COR-L47 (cell line): Measurements from ENCODE around the gene COBL.

Source experiments
- DNase-seq: peaks from one replicate; lab custom pipeline; 2025; lab: John Stamatoyannopoulos, UW

COBL gene

DNA sequence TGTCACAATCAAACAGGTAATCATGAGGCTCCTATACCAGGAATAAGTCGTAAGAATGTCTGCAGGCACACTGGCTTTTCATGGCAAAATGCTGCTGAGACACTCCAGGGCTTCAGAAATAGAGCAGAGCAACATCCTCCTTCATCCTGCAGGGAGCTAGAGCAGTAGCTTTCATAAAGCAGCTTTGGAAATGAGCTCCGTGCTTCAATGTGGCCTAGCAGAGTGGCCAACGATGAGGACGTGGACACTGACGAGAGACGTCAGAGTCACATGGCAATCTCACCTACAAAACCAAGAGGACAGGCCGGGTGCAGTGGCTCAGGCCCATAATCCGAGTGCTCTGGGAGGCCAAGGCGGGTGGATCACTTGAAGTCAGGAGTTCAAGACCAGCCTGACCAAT, 9.8 kb downstream of the COBL start:
- no peak for DNase-seq

DNA sequence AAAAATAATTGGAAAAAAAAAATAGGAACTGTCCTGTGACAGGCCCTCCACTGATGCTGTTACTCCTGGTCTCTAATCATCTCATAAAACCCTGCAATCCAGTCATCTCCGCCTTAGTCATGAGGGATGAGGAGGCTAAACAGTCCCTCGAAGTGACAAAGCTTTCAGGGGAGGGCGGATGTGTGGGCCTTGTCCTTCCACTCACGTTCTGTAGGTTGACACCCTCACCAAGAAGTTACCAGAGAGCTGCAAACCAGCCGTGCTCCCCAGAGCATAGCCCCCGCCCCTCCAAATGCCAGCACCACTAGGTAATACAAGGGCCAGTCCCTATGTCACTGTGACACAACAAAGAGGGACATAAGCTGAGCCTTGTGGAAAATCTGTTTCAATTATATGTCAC, 11.9 kb downstream of the COBL start:
- no peak for DNase-seq

DNA sequence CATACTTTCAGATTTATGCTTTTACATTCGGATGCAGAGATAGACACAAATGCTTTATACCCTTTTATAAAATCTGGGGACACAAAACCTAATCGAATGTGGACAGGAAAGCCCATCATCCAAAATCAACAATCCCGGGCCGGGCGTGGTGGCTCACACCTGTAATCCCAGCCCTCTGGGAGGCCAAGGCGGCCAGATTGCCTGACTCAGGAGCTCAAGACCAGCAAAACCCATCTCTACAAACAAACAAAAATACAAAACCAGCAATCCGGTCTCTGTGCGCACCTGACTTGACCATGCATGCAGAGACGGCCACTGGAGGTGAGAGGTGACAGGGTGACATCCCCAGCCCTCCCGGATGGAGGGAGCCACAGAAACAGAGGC, 13.5 kb downstream of the COBL start:
- DNase-seq = no peak

DNA sequence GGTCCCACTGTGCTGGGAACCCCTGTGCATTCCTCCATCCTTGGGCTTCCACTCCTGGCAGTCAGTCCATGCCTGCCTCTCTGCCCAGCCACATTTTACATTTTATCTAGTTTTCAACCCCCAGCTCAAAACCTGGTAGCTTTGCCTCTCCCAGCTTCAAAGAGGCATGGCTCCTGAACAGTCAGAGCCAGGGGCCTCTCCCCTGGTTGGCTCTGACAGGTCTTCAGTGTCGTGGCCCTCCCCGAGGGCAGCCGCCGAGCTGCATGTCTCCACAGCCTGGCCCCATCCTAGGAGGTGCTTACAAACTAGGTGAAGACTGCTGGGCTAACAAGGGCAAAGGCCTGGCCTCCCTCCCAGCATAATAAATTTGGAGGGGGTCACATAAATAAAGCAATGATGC, 14.8 kb downstream of the COBL start:
- DNase-seq = no peak

DNA sequence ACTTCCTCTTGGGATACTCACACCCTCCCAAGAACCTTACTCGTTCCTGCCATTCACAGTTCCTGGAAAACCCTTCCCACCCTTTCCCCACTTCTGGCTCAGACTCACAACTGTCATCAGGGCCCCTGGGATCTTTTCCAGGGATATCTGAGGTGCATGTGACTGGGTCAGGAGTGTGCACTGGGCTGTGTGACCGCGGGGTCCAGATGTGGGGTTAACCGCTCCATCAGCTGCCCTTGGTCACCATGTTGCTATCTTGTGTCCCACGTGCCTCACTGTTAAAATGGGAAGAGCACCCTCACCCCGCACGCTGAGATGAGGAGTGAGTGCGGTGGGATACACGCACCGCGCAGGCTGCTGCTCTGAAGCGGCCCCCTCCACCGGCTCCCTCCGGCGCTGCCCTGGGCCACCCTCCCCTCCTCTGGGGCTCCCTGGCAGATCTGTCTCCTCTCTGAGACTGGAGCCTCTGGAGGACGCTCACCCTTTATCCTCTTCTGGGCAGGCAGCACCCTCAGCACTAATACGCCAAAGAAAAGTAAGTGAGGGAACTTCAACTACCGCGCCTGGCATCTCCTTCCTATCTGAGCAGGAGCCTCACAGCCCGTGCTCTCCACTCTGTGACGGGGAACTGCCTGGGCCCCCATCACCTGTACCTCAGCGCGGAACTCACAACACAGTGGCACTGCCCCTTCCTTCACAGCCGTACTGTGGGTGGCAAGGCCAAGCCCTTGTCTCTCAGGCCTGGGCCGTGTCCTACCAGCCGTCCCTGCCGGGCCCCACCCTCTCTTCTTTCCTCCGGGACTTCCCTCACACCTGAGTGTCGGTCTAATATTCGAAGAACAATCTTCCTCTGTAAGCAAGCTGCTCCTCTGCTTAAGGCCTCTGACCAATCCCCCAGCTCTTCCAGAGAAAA, 15.6 kb downstream of the COBL start:
- DNase-seq = no peak

DNA sequence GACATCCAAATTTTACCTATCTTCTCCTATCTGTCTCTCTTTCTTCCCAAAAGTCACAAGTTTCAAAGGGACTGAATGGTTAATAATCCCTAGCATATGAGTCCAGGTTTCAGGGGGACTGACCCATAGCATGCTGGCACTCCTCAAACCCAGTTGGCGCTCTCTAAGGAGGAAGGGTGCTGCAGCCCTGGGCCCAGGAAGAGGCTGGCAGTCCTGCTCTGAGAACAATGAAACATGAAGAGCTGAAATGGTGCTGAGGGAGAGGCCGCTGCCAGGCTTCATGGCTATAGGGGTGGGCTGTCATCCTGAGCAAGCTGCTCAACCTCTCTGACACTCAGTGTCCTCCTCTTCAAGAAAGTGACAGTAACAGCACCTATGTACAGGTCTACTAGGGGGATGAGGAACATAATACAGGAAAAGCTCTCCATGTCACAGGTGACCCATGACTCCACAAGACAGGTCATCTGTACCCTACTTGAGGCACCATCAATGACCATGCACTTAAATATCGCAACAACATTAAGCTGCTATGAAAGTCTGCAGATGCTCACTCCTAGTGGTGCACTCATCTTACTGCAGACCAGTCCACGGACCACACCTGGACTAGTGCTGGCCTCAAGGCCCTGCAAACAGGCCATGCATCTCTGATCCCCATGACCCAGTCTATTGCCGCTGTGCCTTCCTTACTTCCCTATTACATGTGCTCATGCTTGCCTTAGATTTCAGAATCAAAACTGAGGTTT, 17.0 kb downstream of the COBL start:
- DNase-seq = no peak

DNA sequence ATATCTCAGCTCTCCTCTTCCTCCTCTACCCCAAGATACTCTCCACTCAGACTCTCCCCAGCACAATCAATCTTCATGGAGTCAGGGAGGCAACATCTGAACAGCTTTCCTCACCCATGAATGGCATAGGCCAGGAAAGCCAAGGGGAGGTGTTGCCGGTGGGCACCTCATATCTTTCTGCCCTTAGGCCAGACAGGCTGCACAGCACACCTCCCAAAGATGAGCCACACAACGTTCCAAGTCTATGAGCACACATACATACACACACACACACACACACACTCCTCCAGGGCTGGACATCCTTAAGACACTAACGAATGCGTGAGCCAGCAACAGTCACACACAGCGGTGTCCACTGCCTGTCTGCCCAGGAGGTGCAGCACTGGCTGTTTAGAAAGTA, 17.7 kb downstream of the COBL start:
- no peak for DNase-seq

DNA sequence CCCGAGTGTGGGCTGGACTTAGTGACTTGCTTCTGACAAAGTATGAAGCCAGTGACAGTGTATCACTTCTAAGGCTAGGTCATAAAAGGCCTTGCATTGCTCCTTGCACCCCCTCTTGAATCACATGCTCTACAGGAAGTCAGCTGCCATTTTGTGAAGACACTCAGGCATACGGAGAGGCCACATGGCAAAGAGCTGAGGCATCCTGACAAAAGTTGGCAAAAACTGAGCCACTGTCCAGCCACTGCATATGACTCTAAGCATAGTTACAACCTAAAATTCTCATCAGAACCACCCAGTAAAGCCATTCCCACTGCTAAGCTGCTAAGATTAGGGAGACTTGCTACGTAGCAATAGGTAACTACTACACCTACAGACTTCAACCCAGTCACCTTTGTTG, 18.6 kb downstream of the COBL start:
- DNase-seq = no peak

DNA sequence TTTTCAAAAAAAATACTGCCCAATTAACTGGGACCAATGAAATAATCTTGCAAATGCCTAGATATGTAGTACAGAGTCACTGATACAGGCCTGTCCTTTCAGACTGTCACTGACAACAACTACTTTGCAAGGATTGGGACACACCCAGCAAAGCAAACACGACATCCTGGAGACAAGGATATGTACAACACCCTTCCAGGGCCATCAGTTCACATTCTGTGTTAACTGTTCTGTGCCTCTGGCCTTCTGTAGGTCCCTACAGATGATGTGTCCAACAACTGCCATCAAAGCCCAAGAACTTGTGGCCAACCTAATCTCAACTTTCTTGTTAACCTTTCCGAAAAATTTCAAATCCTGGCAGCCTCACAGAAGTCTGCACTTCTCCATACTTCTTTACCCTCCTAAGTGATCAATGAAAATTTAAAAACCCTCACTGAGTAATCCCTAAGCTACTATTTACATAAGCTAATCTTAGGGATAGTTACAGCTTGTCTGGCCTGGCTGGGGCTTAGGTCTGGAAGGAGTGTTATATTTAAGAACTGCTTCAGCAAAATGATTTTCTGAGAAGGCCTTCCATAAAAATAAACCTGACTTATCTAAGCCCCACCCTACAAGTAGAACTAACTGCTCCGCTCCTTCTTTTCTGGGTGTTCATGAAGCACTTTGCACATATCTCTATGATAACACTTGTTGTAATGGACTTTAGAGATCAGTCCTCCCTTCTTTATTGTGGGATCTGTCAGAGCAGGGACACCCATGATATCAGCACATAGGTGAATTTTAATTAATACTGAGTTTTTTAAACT, 21.0 kb downstream of the COBL start:
- peak; percentile 28 for DNase-seq

DNA sequence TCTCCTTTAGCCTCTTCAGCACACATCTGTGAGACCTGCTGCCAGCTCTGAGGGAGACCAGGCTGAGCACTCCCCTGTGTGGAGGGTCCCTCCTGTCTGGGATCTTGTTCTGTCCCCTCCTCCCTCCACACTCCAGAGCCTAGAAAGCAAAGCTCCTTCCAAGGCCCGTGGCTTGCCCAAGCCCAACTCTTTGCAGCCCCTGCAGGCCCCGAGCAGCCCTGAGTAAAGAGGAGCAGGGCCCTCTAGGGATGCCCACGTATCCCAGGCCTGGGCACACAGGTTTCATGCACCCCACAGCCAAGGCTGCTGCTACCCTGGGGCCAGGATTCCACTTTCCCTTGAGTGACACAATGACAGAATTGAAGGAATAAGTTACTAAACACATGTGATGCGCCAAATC, 24.0 kb downstream of the COBL start:
- no peak for DNase-seq

DNA sequence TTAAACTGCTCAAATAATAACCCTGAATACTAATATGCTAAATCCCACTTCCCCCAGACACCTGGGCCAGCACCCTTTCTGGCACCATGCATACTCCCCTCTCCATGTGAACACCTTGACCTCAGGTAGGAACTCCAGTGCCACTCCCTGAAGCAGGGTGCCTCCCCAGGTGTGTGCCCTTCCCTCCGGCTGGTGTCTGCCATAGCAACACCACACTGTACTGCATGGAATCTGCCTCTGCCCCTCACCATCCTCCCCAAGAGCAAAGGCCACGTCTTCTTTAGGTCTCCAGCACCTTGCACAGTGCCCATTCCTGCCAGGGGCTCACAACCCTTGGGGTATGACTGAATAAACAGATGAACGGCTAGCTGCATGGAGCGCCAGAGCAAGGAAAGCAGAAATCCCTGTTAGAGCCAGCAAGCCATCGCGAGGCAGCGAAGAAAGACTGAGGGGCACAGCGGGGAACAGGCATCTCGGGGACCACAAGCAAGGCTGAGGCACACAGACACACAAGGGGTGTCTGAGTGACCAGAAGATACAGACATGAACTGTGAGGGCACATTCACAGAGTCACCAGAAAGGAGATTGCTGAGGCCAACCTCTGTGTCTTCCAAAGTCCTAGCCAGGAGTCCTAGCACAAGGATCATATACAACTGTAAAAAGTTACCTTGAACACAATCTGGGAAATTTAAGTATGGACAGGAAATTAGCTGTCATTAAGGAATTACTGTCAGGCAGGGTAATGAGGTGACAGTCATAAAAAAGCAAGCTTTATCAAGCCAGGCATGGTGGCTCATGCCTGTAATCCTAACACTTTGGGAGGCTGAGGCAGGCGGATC, 25.7 kb downstream of the COBL start:
- no peak for DNase-seq

DNA sequence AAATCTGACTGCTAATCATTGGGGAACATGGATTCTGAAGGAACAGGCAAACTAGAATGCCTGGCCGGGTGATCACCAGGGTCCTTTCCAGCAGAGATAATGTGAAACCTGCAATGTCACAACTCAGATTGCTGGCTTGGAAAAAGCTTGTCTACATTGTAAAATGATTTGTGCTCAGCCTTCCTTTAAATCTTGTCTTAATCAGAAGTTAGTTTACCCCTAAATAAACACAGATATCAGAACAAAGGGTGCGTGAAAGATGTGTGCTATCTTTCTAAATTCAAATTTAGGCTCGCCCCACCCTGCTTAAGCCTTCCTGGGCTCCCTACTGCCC, 26.3 kb downstream of the COBL start:
- DNase-seq = no peak

DNA sequence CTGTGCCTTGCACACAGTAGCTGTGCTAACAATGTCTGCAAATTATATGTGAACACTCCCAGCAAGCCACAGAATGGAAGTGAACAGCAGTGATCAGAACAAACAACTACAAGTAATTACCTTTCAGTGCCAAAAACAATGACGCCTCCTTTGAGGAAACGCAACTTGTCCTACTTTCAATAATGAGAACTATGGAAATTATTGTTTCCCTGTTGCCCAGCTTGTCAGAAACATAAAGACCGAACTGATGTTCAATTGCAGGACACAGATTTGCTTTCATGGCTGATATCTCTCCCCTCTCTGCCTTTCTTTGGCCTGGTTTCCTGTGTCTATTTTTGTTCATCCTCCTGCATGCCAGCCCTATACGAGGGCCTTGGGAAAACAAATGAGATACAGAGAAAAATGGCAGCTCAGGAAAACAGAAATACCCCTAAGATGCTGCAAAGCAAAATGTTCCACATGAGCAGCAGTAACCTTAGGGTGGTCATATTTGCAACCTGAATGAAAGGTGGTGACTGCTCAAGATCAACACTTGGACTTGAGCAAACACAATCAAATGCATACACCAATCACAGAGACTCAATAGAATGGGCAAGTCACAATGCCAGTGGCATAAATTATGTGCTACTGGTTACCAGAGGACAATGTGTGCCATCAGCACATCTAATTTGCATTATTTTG, 26.8 kb downstream of the COBL start:
- peak; percentile 67 for DNase-seq

DNA sequence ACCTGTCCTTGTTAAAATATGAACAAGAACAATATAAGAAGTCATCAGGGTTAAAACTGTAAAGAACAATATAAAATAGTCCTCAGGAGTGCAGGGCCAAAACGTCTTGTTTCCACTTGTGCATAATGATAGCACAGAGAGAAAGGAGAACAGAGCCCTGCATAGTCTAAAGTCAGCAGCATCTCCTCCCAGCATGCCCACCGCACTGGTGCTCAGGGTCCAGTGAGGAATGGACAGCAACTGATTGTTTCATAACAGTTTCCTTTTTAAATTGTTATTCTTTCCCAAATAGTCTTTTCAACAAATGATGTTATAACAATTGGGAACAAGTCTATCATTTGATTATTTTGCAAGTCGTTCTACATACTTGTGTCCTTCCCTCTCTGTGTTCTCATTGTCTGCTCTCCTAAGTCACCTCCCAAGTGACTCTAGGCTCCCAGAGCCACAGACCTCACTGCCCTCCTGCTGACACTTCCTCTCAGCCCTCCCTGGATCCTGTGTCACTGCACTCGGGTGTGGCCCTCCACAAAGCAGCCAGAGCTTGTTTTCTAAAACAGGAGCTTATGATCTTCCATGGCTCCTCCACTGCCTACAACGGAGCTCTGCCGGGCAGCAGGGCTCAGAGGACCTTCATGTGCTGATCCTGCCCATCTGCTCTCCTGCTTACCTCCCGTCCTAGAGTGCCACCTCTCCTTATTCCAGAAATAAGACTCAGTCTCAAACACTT, 27.6 kb downstream of the COBL start:
- DNase-seq = peak; percentile 67

DNA sequence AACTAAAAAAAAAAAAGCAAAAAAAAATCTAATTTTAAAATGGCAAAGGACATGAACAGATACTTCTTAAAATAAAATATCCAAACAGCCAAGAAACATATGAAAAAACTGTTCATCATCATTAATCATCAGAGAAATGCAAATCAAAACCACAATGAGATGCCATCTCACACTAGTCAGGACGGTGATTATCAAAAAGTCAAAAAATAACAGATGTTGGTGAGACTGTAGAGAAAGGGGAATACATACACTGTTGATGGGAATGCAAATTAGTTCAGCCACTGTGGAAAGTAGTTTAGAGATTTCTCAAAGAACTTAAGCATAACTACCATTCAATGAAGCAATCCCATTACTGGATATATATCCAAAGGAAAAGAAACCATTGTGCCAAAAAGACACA, 30.2 kb downstream of the COBL start:
- DNase-seq = no peak

DNA sequence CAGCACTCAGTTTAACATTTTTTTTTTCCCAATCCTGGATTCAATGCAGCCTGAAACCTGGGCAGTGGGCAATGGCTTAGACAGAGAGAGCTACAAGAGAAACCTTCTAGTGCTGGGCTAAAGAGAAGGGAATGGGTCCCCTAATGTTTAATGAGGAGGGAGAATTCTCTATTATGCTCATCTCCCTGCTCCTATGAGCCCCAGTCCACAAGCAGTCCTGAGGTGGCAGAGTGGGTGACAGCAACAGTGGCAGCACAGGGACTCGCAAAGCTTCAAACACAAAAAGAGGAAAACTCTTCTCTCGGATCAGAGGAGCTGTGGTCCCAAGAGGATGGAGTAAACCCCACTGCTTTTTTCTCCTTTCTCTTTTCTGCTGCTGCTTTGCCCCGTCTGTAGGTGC, 36.5 kb downstream of the COBL start:
- DNase-seq = no peak

DNA sequence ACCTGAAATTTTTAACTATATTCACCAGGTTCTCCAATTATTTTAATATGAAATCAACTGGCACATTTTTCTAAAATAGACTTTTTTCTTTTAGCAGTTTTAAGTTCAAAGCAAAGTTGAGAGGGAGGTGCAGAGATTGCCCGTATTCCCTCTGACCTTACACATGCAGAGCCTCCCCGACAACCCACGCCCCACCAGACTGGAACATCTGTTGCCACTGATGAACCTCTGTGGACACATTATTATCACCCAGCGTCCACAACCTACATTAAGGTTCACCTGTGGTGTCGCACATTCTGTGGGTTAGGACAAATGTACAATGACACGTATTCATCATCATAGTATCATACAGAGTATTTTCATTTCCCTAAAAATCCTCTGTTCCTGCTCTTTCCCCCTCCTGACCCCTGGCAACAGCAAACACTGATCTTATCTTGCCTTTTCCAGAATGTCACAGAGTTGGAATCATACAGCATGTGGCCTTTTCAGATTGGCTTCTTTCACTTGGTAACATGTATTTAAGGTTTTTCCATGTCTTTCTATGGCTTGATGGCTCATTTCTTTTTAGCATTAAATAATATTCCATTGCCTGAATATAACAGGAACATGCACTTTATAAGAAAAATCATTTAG, 37.1 kb downstream of the COBL start:
- no peak for DNase-seq

DNA sequence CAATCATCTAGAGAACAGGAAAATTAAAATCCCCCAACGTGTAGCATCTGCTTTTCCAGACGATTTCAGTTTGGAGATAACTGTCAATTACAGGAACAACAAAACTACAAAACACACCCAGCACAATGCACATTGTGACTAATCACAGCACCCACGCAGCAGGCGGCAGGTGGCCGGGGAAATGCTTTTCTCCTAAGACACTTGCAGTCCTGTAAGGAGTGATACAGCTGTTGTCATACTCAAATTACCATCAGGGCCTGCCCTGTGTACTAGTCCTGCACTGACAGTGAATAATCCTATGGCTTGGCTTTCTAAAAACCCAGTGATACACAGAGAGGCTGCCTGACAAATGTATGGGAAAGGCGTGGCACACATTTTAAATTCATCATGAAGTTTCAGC, 37.8 kb downstream of the COBL start:
- DNase-seq = peak; percentile 78

DNA sequence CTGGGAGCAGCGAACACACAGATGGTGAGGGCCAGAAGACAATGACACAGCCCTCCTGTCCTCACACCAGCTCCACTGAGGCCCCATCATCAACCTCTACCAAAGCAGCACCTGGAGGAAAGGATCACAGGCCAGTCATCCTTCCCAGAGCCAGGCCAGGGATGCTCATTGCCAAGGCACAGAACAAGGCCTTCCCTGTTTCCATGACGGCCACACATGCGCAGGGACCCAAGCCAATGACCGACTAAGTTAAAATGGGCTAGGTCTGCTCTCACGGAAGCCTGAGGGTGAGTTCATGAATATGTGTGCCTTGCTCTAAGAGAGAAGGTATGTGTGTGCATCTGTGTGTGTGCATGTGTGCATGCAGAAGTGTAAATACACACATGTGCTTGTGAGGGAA, 39.6 kb downstream of the COBL start:
- no peak for DNase-seq

DNA sequence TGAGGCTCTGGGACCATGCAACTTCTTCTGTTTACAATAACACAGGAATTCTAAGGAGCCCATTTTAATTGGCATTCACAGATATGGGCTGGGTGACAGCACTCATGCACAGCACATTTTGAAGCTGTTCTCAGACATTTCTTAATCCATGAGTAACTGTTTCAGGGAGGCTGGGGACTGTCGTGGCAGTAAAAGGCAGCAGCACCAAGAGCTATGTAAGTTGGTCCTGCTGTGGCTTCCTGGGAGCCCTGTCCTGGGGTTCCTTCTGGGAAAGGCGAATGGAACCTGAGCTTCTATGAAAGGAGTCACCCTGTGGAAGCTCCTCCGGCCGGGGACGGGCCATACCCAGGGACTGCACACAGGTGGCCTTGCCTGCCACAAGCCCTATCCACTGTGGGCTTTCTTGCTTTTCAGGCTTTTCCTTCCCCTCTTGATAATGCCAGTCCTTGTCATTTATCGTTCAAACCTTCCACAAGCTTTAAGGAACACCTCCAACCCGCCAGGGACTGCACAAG, 40.5 kb downstream of the COBL start:
- no peak for DNase-seq
